Immature natural killer cell (primary cell): ENCODE results near the gene LENG9. TPM values are rescaled to one million over a fixed set of nuclear protein-coding genes. Genes with fewer than 3 reads are reported as not detected.

Source experiments
- DNase-seq, 3 donors: peaks; one replicate each; pipeline ENCODE4 v3.0.0; 2022; ENCODE audit warnings: mixed read lengths in 1 of 3
- H3K27ac Mint-ChIP-seq, 6 donors: one replicate each; pipeline ENCODE4 v1.8.0; 2020; ENCODE audit warnings: mixed read lengths in 6 of 6, mild to moderate bottlenecking in 5 of 6, inconsistent platforms in 4 of 6, moderate library complexity in 3 of 6
- H3K27me3 Mint-ChIP-seq, 3 donors: one replicate each; pipeline ENCODE4 v1.8.0; 2020 to 2021; ENCODE audit warnings: low read depth in 3 of 3, mild to moderate bottlenecking in 3 of 3, mixed read lengths in 3 of 3, moderate library complexity in 3 of 3, inconsistent platforms in 1 of 3
- H3K36me3 Mint-ChIP-seq, 3 donors: one replicate each; pipeline ENCODE4 v1.8.0; 2020; ENCODE audit warnings: mixed read lengths in 3 of 3, inconsistent platforms in 2 of 3, mild to moderate bottlenecking in 2 of 3
- H3K4me1 Mint-ChIP-seq, 2 donors: one replicate each; pipeline ENCODE4 v1.8.0; 2020; ENCODE audit warnings: inconsistent platforms in 2 of 2, mild to moderate bottlenecking in 2 of 2, mixed read lengths in 2 of 2, moderate library complexity in 1 of 2
- H3K4me3 Mint-ChIP-seq, 5 donors: one replicate each; pipeline ENCODE4 v1.8.0; 2020; ENCODE audit warnings: mild to moderate bottlenecking in 5 of 5, mixed read lengths in 5 of 5, inconsistent platforms in 3 of 5, moderate library complexity in 3 of 5
- H3K9me3 Mint-ChIP-seq, 6 donors: one replicate each; pipeline ENCODE4 v1.8.0; 2020; ENCODE audit warnings: mild to moderate bottlenecking in 6 of 6, mixed read lengths in 6 of 6, inconsistent platforms in 4 of 6, moderate library complexity in 3 of 6
- polyA plus RNA-seq, 3 donors: library from polyadenylated mRNA; unstranded; fragments of 300-500 nt; fragmentation: Illumina TruSeq; gene quantifications; one replicate each; pipeline ENCODE4 v1.2.3, GENCODE V29; 2021

LENG9 gene
- polyA plus RNA-seq, 3 donors from 2014 or later, result 0.75 TPM; not detected in 2

DNA sequence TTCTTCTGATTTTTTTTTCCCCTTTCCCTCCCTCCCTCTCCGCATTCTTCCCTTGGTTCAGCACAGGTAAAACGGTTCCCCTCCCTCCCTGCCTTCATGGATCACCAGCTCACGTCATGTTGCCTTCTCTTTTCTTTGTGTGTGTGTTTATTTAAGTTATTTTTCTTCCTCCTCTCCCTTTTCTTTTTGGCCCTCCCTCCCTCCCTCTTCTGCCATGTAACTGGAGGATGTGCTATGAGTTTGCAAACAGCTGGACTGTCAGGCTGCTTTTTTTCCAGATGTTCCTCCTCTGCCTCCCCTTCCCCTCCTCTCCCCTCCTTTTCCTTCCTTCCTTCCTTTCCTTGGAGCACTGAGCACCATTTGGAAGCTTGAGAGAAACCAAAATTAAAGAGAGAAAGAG, 2.0 kb downstream of the LENG9 start:
- Mint-ChIP-seq H3K4me1 (peaks cover 27 to 35% of the 10 kb centered on the region in 2 donors), H3K27me3 (peaks cover 25 to 43% (median 32%) of the 10 kb centered on the region in 3 donors), H3K4me3 (peak overlapping the region; percentile 20 to 38 (median 36)), H3K9me3 (peaks cover 0 to 4% (median 0%) of the 10 kb centered on the region in 6 donors), H3K27ac (peak overlapping the region in 5 of 6 donors; percentile 60 to 87 (median 75)), H3K36me3 (peaks cover 11 to 18% (median 13%) of the 10 kb centered on the region in 3 donors)
- DNase-seq, result no peak

DNA sequence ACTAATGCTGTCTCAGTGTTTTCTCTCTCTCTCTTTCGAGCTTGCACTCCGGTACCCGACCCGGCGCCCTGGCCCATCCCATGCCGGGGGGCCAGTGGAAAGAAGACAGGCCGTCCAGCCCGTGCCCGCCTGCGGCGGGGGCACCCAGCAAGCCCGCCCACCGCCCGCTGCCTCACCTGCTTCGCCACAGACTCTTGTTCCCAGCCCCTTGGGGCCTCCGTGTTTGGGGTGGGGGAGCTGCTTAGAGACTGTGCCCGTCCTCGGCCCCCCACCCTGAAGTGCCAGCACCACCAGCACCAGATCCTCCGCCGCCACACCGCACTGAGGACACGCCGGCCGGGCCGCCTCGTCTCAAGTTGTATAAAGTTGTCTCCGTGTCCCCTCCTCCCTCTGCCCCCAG, 2.4 kb downstream of the LENG9 start:
- no peak for DNase-seq
- H3K36me3 Mint-ChIP-seq, result peaks cover 11 to 18% (median 13%) of the 10 kb centered on the region in 3 donors
- H3K4me1 Mint-ChIP-seq, result peaks cover 27 to 35% of the 10 kb centered on the region in 2 donors
- peaks cover 27 to 45% (median 32%) of the 10 kb centered on the region in 3 donors for H3K27me3 Mint-ChIP-seq
- peaks cover 0 to 4% (median 0%) of the 10 kb centered on the region in 6 donors for H3K9me3 Mint-ChIP-seq
- H3K4me3 Mint-ChIP-seq, result peak overlapping the region; percentile 13 to 38 (median 36)
- peak overlapping the region in 4 of 6 donors; percentile 62 to 75 (median 70) for H3K27ac Mint-ChIP-seq

- no peak for DNase-seq
- Mint-ChIP-seq H3K27ac (peak overlapping the region in 5 of 6 donors; percentile 18 to 89 (median 76)), H3K36me3 (peaks cover 11 to 19% (median 13%) of the 10 kb centered on the region in 3 donors), H3K9me3 (peaks cover 0 to 4% (median 0%) of the 10 kb centered on the region in 6 donors), H3K27me3 (peaks cover 26 to 45% (median 30%) of the 10 kb centered on the region in 3 donors), H3K4me3 (no peak overlapping the region), H3K4me1 (peaks cover 27 to 34% of the 10 kb centered on the region in 2 donors)
Observed at GRCh38 chr19:54460230-54461005, 3.2 kb downstream of the LENG9 start.

GRCh38 chr19:54459282-54460229, 4.0 kb downstream of the LENG9 start:
- H3K4me3 Mint-ChIP-seq, result peak overlapping the region in 1 of 5 donors; percentile 45
- peak overlapping the region; percentile 34 to 89 (median 78) for H3K27ac Mint-ChIP-seq
- no peak for DNase-seq
- peaks cover 26 to 46% (median 33%) of the 10 kb centered on the region in 3 donors for H3K27me3 Mint-ChIP-seq
- H3K36me3 Mint-ChIP-seq, result peaks cover 11 to 24% (median 13%) of the 10 kb centered on the region in 3 donors
- peaks cover 0 to 4% (median 0%) of the 10 kb centered on the region in 6 donors for H3K9me3 Mint-ChIP-seq
- H3K4me1 Mint-ChIP-seq, result peaks cover 25 to 31% of the 10 kb centered on the region in 2 donors

DNA sequence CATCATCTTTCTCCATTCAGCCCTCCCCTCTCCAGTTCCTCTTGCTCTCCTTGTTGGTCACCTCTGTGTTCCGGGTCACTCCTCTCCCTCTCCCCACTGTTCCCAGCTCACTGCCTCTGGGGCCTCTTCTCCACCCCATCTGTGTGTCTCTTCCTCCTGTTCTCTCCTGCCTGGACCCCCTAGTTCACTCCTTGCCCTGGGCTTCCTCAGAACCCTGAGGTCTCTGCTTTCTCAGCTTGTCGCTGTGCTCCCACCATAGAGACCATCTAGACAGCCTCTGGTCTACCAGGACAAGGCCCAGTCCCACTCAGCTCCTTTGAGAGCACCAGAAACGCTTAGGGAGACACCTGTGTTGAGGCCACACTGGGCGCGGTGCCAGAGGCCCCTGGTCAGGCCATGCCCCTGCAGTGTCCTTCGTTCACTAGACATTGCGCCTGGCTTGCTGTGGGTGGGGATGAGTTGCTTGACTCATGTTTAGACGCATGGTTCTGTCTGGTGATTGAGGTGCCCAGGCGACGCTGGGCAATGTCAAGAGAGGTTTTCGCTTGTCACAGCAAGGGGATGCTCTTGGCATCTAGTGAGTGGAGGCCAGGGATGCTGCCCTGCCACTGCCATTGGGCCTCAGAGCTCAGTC, 4.8 kb downstream of the LENG9 start:
- peak overlapping the region in 1 of 5 donors; percentile 45 for H3K4me3 Mint-ChIP-seq
- H3K27ac Mint-ChIP-seq, result peak overlapping the region; percentile 34 to 82 (median 60)
- peaks cover 11 to 24% (median 13%) of the 10 kb centered on the region in 3 donors for H3K36me3 Mint-ChIP-seq
- H3K27me3 Mint-ChIP-seq, result peaks cover 21 to 43% (median 28%) of the 10 kb centered on the region in 3 donors
- H3K9me3 Mint-ChIP-seq, result peaks cover 0 to 2% (median 0%) of the 10 kb centered on the region in 6 donors
- peaks cover 17 to 26% of the 10 kb centered on the region in 2 donors for H3K4me1 Mint-ChIP-seq
- no peak for DNase-seq

GRCh38 chr19:54457773-54458647, 5.6 kb downstream of the LENG9 start:
- Mint-ChIP-seq H3K27ac (peak overlapping the region in 3 of 6 donors; percentile 23 to 55 (median 48)), H3K4me3 (no peak overlapping the region)

GRCh38 chr19:54456423-54457373, 6.9 kb downstream of the LENG9 start:
- Mint-ChIP-seq H3K36me3 (peaks cover 16 to 39% (median 17%) of the 10 kb centered on the region in 3 donors), H3K4me3 (no peak overlapping the region), H3K27me3 (peaks cover 21 to 32% (median 23%) of the 10 kb centered on the region in 3 donors), H3K9me3 (peaks cover 0 to 2% (median 0%) of the 10 kb centered on the region in 6 donors), H3K27ac (no peak overlapping the region), H3K4me1 (peaks cover 25 to 32% of the 10 kb centered on the region in 2 donors)
- DNase-seq, result no peak

More at GRCh38 chr19:54457773-54458647, 5.6 kb downstream of the LENG9 start:
- Mint-ChIP-seq H3K27me3 (peaks cover 19 to 39% (median 25%) of the 10 kb centered on the region in 3 donors), H3K4me1 (peaks cover 18 to 26% of the 10 kb centered on the region in 2 donors), H3K36me3 (peaks cover 15 to 29% (median 16%) of the 10 kb centered on the region in 3 donors), H3K9me3 (peaks cover 0 to 2% (median 0%) of the 10 kb centered on the region in 6 donors)
- no peak for DNase-seq

DNA sequence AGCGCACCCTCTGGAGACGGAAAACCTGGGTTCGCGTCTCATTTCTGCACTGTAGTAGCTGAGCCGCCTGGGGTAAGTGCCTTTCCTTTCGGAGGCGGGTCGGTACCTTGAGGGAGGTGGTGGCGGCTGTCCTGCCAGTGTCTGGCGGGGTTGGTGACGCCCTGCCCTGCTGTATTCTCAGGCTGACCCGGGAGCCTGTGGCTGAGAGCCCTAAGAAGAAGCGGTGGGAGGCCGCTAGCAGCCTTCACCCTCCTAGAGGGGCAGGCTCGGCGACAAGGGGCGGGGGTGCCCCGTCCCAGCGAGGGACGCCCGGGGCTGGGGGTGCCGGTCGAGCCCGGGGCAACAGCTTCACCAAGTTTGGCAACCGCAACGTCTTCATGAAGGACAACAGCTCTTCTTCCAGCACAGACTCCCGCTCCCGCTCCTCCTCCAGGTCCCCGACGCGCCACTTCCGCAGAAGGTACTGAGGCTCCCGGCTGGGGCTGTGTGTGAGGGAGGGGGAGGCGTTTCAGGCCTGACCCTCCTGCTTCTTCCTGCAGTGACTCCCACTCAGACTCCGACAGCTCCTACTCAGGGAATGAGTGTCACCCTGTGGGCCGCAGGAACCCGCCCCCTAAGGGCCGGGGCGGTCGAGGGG, 7.7 kb downstream of the LENG9 start:
- H3K4me3 Mint-ChIP-seq, result no peak overlapping the region
- H3K9me3 Mint-ChIP-seq, result peaks cover 0 to 2% (median 0%) of the 10 kb centered on the region in 6 donors
- peaks cover 33 to 37% of the 10 kb centered on the region in 2 donors for H3K4me1 Mint-ChIP-seq
- H3K27ac Mint-ChIP-seq, result no peak overlapping the region
- no peak for DNase-seq
- H3K36me3 Mint-ChIP-seq, result peaks cover 16 to 41% (median 17%) of the 10 kb centered on the region in 3 donors
- peaks cover 19 to 30% (median 27%) of the 10 kb centered on the region in 3 donors for H3K27me3 Mint-ChIP-seq

DNA sequence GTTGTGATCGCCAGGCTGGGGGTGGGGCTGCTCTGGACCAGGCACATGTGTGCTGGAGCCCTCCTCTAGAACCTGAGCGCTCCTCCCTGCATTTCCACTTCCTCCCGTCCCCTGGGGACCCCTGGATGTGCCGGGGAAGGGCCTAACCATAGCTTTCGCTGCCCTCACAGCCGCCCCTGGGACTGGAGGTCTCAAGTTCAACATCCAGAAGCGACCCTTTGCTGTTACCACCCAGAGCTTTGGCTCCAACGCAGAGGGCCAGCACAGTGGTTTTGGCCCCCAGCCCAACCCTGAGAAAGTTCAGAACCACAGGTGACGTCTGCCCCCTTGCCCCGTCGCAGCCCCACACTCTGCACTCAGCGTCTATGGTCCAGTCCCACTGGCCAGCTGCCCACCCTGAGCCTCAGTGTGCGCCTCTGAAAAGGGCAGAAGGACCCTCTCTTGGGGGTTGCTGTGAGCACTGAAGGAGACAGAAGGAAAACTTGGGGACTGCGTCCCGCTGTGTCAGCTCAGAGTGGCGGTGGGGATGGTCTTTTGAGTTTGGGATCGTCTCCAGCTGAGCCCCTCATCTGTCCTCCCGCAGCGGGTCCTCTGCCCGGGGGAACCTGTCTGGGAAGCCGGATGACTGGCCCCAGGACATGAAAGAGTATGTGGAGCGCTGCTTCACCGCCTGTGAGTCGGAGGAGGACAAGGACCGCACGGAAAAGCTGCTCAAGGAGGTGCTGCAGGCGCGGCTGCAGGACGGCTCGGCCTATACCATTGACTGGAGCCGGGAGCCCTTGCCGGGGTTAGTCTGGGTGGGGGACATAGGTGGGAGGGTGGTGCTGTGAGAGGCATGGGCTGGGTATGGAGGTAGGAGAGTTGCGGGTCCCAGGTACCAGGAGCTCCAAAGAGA, 8.6 kb downstream of the LENG9 start:
- peaks cover 42 to 45% of the 10 kb centered on the region in 2 donors for H3K4me1 Mint-ChIP-seq
- no peak for DNase-seq
- peaks cover 20 to 33% (median 33%) of the 10 kb centered on the region in 3 donors for H3K27me3 Mint-ChIP-seq
- peaks cover 0 to 2% (median 0%) of the 10 kb centered on the region in 6 donors for H3K9me3 Mint-ChIP-seq
- H3K36me3 Mint-ChIP-seq, result peaks cover 16 to 42% (median 17%) of the 10 kb centered on the region in 3 donors
- H3K4me3 Mint-ChIP-seq, result no peak overlapping the region
- no peak overlapping the region for H3K27ac Mint-ChIP-seq
